Cardiac muscle cell (in vitro differentiated cells and primary cell): ENCODE data around the gene SGMS2. TPM values are rescaled to one million over a fixed set of nuclear protein-coding genes. Genes with fewer than 3 reads are reported as not detected.

Experiments
- DNase-seq, 2 donors: peaks; one replicate each; pipeline versions ENCODE4 v3.0.0 to v3.0.0-alpha.2; 2010 to 2017; ENCODE audit warnings: low read depth in 1 of 2, low spot score in 1 of 2
- H3K27ac ChIP-seq: fragments of 200-600 bp; sonication (generic); 2 replicates; pipeline ENCODE4 v1.5.1; 2016
- H3K27me3 ChIP-seq: fragments of 200-600 bp; sonication (generic); 2 replicates; pipeline ENCODE4 v1.6.0; 2016; ENCODE audit warnings: control low read depth
- H3K36me3 ChIP-seq: fragments of 200-600 bp; sonication (generic); 2 replicates; pipeline ENCODE4 v1.5.1; 2016; ENCODE audit warnings: control low read depth
- H3K4me1 ChIP-seq: fragments of 200-600 bp; sonication (generic); 2 replicates; pipeline ENCODE4 v1.8.1; 2017; ENCODE audit warnings: low read depth, mild to moderate bottlenecking, mixed run types
- H3K4me3 ChIP-seq: fragments of 200-600 bp; sonication (generic); 2 replicates; pipeline ENCODE4 v1.5.1; 2016; ENCODE audit warnings: mild to moderate bottlenecking
- H3K9me3 ChIP-seq: fragments of 200-600 bp; sonication (generic); 2 replicates; pipeline ENCODE4 v1.5.1; 2017; ENCODE audit warnings: low read depth, mild to moderate bottlenecking, control low read depth
- CTCF ChIP-seq: IDR thresholded peaks from 2 replicates; pipeline ENCODE4 v1.5.1; 2012; ENCODE audit warnings: low read depth, mild to moderate bottlenecking, low read length
- polyA plus RNA-seq: library from polyadenylated mRNA; unstranded; fragments of >200 nt; fragmentation: Nextera tagmentation; extraction: Ambion mirVana; gene quantifications from 2 replicates; pipeline ENCODE4 v1.2.1, GENCODE V29; 2016
- total RNA-seq: library from RNA; depleted of rRNA; stranded (reverse); fragments of >200 nt; gene quantifications from 2 replicates; pipeline ENCODE4 v1.2.3, GENCODE V29; 2016

The SGMS2 gene
- total and polyA plus RNA-seq, 2 experiments from 2014 or later = 0.89 to 3.3 TPM

GRCh38 chr4:107858158-107858742, 33.5 kb downstream of the SGMS2 start:
- H3K4me3 ChIP-seq = no peak overlapping the region
- no peaks in the 10 kb centered on the region for H3K4me1 ChIP-seq
- DNase-seq = no peak
- no peak overlapping the region for H3K27ac ChIP-seq
- no peak for TF ChIP-seq CTCF
- H3K36me3 ChIP-seq = no peaks in the 10 kb centered on the region
- no peaks in the 10 kb centered on the region for H3K27me3 ChIP-seq
- no peaks in the 10 kb centered on the region for H3K9me3 ChIP-seq

GRCh38 chr4:107862658-107863057, 37.9 kb downstream of the SGMS2 start:
- Histone ChIP-seq H3K27me3 (no peaks in the 10 kb centered on the region), H3K4me1 (no peaks in the 10 kb centered on the region), H3K9me3 (no peaks in the 10 kb centered on the region), H3K27ac (no peak overlapping the region), H3K4me3 (no peak overlapping the region), H3K36me3 (no peaks in the 10 kb centered on the region)
- DNase-seq = peak in 1 of 2 donors; percentile 69
- TF ChIP-seq CTCF = no peak

- no peak overlapping the region for H3K27ac ChIP-seq
- no peak for DNase-seq
Measured at GRCh38 chr4:107863416-107863815, 38.7 kb downstream of the SGMS2 start.

GRCh38 chr4:107863850-107864371, 39.2 kb downstream of the SGMS2 start:
- no peak overlapping the region for H3K4me3 ChIP-seq
- H3K27ac ChIP-seq = no peak overlapping the region
- H3K4me1 ChIP-seq = no peaks in the 10 kb centered on the region
- H3K9me3 ChIP-seq = no peaks in the 10 kb centered on the region
- TF ChIP-seq CTCF = no peak
- no peaks in the 10 kb centered on the region for H3K36me3 ChIP-seq
- peak; percentile 54 to 55 for DNase-seq
- no peaks in the 10 kb centered on the region for H3K27me3 ChIP-seq

More at GRCh38 chr4:107863416-107863815, 38.7 kb downstream of the SGMS2 start:
- H3K4me1 ChIP-seq = no peaks in the 10 kb centered on the region
- H3K4me3 ChIP-seq = no peak overlapping the region
- no peaks in the 10 kb centered on the region for H3K27me3 ChIP-seq
- no peaks in the 10 kb centered on the region for H3K36me3 ChIP-seq
- H3K9me3 ChIP-seq = no peaks in the 10 kb centered on the region
- no peak for TF ChIP-seq CTCF

GRCh38 chr4:107866726-107867125, 42.0 kb downstream of the SGMS2 start:
- peak in 1 of 2 donors; percentile 34 for DNase-seq
- Histone ChIP-seq H3K4me1 (no peaks in the 10 kb centered on the region), H3K9me3 (no peaks in the 10 kb centered on the region), H3K27me3 (no peaks in the 10 kb centered on the region), H3K36me3 (no peaks in the 10 kb centered on the region), H3K4me3 (no peak overlapping the region), H3K27ac (no peak overlapping the region)
- no peak for TF ChIP-seq CTCF

GRCh38 chr4:107870236-107870635, 45.5 kb downstream of the SGMS2 start:
- H3K36me3 ChIP-seq = no peaks in the 10 kb centered on the region
- DNase-seq = no peak
- H3K27me3 ChIP-seq = no peaks in the 10 kb centered on the region
- H3K9me3 ChIP-seq = no peaks in the 10 kb centered on the region
- H3K4me3 ChIP-seq = no peak overlapping the region
- H3K27ac ChIP-seq = no peak overlapping the region
- H3K4me1 ChIP-seq = no peaks in the 10 kb centered on the region
- TF ChIP-seq CTCF = no peak
